Renal cortex interstitium (tissue), 15 donors: Measurements from ENCODE around the gene FAM78A. TPM values are rescaled to one million over a fixed set of nuclear protein-coding genes. Genes with fewer than 3 reads are reported as not detected.

Experiments
- DNase-seq, 11 donors: peaks; one replicate each; pipeline ENCODE4 v3.0.0-alpha.2; 2013; ENCODE audit warnings: low read depth in 9 of 11, low spot score in 4 of 11; ENCODE audit errors: extremely low read depth in 1 of 11
- long read RNA-seq, 16 experiments: transcript quantifications; one replicate each; lab custom pipeline, GENCODE V29; 2026
- polyA plus RNA-seq, 3 donors: library from polyadenylated mRNA; unstranded; fragments of 120-200 nt; gene quantifications; one replicate each; pipeline ENCODE4 v1.2.1, GENCODE V29; 2013; ENCODE audit not compliant: insufficient read length in 3 of 3

FAM78A gene, protein sequence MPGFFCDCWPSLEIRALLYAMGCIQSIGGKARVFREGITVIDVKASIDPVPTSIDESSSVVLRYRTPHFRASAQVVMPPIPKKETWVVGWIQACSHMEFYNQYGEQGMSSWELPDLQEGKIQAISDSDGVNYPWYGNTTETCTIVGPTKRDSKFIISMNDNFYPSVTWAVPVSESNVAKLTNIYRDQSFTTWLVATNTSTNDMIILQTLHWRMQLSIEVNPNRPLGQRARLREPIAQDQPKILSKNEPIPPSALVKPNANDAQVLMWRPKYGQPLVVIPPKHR
- 1 to 10 TPM; 2.5 to 4.3 (median 2.6) TPM for polyA plus RNA-seq
- long read RNA-seq, donor 1, partial matches to known transcripts = 0 of 1 reads
- long read RNA-seq, donor 1, other reads (novel, unspliced or antisense) = 0 of 1 reads
- long read RNA-seq, donor 2, partial matches to known transcripts = 0 of 1 reads
- long read RNA-seq, donor 2, other reads (novel, unspliced or antisense) = 0 of 1 reads
- long read RNA-seq, donor 3, partial matches to known transcripts = 0 of 3 reads
- long read RNA-seq, donor 3, other reads (novel, unspliced or antisense) = 0 of 3 reads
- long read RNA-seq, donor 4, partial matches to known transcripts = 0 of 1 reads
- long read RNA-seq, donor 4, other reads (novel, unspliced or antisense) = 0 of 1 reads
- long read RNA-seq, donor 5 = 0 reads
- long read RNA-seq, donor 6 = 0 reads
- long read RNA-seq, donor 7, partial matches to known transcripts = 0 of 4 reads
- long read RNA-seq, donor 7, other reads (novel, unspliced or antisense) = 0 of 4 reads
- long read RNA-seq, donor 8, partial matches to known transcripts = 166 of 175 reads
- long read RNA-seq, donor 8, other reads (novel, unspliced or antisense) = 7 of 175 reads
- long read RNA-seq, donor 9 = 0 reads
- long read RNA-seq, donor 10 = 0 reads
- long read RNA-seq, donor 11 = 0 reads
- long read RNA-seq, donor 12, partial matches to known transcripts = 0 of 1 reads
- long read RNA-seq, donor 12, other reads (novel, unspliced or antisense) = 0 of 1 reads
- long read RNA-seq, donor 13 = 0 reads
- long read RNA-seq, donor 14, partial matches to known transcripts = 34 of 34 reads
- long read RNA-seq, donor 14, other reads (novel, unspliced or antisense) = 0 of 34 reads
- long read RNA-seq, donor 15, partial matches to known transcripts = 0 of 1 reads
- long read RNA-seq, donor 15, other reads (novel, unspliced or antisense) = 0 of 1 reads
- long read RNA-seq, donor 16, partial matches to known transcripts = 0 of 1 reads
- long read RNA-seq, donor 16, other reads (novel, unspliced or antisense) = 0 of 1 reads

DNA sequence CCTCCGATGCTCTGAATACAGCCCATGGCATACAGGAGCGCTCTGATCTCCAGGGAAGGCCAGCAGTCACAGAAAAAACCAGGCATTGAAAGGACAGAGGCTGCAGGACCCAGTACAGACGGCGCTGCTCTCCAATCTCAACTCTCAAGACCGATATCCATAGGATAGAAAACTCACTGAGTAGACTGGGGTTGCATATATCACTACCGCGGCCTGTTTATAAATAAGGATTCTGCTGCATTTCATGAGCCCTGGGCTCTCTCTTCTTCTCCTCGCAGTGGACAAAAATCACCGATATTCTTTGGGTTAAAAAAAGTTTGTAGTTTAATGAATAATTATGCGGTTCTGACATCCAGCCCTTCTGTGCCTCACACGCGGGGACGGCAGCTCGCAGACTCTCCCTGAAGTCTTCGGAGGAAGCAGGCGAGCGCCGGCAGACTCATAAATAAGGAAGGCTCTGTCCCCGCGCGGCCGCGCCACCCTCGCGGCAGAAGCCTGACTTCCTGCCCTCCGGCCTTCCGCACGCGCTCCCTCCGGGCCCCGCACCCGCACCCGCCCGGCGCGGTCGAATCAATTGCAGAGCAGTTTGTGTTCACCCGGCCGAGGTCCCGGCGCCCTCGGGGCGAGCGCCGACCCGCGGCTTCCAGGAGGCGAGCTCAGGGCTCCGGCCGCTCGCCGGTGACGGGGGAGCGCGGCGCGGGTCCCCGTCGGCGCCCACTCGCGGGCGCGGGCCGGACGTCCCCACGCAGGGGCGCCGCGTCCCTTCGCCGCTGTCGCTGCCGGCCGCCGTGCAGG is at the start of gene FAM78A:
Gene FAM78A (minus strand): TSS at position 417 of the 795 bp plus-strand sequence. CDS start 331 bp downstream, at position 86.
- DNase-seq = no peak

DNA sequence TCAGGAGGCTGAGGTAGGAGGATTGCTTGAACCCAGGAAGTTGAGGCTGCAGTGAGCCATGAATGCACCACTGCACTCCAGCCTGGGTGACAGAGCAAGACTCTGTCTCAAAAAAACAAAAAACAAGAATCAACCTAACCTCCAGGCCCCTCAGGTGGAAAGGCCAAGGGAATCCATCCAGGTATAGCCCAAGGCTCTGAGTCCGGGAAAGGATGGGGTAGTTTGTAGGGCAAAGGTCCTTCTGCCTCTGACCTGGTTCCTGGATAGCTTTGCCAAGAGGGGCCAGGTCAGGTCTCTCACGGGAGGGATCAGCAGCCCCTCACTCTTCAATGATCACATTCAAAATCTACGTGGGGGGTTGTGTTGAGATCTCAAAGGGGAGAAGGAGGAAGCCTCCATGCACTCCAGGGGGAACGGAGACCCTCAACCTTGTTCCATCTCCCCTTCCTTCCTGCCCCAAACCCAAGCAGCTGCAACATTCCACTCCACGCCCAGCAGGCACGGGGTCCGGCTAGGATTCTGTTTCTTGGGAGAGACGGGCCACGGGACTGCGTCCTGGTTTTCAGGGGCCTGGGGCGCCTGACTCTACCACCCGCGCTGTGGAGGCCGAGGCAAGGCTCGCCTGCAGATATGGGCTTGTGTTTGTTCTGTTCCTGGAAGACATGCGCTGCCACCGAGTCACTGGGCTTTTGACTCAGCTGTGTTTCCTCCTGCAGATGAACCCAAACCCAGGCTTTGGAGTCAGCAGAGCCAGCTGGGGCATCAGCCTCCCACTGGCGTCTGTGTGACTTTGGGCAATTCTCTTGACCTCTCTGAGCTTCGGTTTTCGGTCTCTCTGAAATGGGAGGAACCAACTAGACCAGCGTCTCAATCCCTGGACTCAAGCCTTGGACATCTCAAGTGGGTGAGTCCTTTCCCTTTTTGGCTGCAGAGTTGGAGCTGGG is 48.7 kb upstream of the FAM78A start:
- DNase-seq = no peak

DNA sequence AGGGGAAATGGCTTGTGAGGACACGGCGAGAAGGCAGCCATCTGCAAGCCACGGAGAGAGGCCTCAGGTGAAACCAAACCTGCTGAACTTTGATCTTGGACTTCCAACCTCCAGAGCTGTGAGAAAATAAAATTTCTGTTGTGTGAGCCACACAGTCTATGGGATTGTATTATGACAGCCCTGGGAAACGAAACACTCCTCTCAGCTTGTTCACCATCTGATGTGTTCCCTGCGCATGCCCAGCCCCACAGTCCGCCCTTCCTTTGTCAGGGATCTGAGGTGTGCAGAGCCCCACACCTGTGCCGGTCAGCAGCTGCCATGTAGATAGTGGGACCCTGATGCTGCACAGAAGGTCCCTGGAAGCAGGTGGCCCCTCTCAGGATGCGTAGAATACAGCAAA is 47.3 kb upstream of the FAM78A start:
- no peak for DNase-seq

DNA sequence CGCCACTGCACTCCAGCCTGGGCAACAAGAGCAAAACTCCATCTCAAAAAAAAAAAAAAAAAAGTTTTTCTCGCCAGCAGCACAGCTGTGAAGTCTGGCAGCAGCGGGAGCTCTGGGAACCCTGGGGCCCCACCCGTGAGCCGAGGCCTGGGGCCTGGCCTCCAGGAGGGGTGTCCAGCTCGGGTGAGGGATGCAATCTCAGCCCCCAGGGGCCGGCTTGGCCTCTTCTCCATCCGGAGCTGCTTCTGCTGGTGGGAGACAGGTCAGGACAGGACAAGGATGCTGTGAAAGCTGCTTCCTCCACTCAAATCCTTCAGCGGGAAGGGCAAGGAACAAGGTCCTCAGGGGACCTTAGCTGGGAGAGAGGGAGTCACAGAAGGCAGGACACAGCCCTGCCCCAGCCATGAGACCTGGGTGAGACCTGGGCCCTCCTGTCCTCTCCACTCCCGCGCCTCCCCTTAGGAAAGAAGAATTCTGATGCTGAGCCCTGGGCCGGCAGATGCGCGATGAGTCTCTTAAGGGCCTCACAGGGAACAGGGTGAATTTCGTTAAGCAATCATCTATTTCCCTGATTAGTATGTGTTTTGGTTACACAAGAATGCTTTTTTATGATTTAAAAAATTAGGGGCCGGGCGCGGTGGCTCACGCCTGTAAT is 43.8 kb upstream of the FAM78A start:
- no peak for DNase-seq

DNA sequence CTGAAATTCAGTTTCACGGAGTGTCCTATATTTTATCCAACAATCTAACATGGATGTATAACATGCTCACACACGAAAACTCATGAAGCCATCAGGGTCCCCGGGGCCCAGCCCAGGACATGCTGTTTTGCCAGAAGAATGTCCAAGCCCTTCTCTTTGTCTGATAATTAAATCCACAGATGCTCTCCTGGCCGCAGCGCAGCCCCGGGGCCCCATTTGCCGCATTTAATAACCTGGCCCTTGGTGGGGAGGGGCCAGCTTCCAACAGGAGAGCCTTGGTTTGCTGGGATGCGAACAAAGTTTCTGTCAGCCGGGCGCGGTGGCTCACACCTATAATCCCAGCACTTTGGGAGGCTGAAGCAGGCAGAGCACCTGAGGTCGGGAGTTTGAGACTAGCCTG is 43.2 kb upstream of the FAM78A start:
- no peak for DNase-seq

DNA sequence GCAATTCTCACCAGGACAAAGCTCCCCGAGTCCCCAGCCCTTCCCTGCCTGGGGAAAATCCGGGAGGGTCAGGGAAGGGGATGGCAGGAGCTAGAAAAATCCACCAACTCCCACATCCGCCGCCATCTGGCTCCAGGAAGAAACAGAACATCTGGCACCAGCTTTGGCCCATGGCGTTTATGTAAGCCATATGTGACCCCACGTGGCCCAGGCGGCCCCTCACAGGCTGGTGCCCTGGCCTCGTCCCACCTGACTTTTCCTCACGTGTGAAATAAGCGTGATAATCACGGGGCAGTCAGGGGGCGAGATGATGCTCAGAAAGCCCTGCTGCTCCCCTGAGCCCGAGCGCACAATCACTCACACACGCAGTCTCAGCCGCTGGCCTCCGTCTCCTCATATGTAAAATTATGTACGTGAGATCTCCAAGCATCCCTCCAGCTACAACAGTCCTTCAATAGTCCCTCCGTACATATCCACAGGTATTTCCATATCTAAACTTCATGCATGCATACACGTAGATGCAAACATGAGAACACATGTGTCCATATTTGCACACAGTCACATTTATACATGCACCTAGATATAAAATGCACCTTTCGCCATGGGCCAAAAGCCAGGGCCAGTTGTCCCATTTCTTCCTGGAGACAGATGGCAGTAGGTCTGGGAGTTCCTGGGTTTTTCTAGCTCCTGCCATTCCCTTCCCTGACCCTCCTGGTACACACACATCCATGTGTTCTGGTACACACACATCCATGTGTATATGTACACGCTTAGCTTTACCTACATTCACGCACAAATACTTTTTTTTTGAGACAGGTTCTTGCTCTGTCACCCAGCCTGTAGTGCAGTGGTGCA is 42.1 kb upstream of the FAM78A start:
- DNase-seq = no peak

DNA sequence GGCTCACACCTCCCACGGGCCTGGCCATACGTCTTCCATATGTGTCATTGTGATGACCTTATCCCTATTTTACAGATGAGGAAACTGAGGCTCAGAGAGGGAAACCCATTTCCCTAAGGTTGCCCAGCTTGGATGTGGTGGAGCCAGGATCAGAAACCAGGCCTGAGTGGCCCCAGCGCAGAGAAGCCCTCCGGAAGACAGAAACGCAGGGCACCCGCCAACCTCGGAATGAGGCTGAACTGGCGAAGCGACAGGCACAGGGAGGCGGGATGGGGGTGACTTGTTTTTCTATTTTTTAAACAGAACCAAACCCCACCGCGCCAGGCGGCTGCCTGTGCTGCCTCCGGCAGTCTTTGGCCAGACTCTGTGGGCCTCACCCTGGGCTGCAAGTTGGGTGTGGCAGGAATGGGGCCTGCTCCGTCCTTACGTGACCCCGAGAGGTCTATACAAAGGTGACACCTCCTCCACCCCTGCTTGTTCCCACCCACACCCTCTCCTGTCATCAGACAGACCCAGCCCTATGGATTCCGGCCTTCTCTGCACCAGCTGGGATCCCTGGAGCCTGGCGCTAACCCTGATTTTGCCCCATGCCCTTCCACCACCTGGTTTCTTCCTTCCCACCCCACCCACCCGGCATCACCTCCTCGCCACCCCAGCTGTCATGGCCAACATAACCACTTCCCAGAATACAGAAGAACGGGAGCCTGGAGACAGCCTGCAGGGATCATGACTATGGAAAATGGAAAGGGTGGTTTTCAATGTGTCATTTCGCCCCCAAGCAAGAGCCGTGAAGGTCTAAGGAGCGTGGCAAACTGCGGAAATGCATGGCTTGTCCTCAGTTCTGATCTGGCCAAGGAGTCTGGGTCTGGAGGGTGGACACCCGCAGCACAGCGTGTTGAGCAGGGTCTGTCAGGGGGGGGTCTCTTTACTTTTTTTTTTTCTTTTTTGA is 36.8 kb upstream of the FAM78A start:
- DNase-seq = no peak

DNA sequence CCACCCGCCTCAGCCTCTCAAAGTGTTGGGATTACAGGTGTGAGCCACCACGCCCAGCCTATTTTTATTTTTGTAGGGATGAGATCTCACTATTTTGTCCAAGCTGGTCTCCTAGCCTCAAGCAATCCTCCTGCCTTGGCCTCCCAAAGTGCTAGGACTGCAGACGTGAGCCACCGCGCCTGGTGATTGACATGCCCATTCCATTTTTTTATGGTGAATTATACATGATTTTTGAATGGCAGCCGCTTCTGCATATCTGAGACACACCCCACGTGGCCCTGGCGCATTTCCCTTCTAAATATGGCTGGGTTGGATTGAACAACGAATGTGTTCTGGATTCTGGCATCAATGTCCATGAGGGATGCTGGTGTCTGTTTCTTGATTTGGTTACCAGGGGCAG is 35.9 kb upstream of the FAM78A start:
- no peak for DNase-seq

DNA sequence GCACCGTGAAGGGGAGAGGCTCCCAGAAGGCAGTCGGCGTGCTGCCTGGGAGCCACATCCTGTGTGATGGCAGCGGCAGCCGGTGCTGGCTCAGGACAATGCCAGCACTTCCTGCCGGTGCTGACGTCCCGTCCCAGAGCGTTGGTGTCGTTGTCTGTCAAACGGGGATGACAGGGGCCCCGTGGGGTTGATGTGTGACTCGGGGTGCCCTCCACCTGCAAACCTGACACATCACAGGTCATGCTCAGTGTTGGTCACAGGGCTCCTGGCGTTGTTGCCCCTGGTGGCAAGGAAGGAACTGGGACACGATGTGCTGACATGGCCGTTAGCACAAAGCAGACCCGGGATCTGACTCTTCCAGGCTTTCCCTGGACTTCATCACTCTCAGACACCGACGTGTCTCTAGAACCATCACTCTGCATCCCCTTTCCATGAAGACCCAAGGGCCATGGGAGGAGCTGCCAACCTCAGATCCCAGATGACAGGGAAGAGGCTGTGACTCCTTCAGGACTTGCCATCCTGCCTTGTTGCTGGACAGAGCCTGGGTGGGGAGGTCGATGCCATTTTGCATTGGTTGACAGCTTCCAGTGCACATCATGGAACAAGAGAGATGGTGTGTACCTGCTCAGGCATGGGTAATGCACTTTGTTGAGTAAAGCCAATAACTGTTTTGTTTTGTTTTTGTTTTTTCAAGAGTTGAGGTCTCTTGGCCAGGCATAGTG is 34.7 kb upstream of the FAM78A start:
- DNase-seq = no peak

DNA sequence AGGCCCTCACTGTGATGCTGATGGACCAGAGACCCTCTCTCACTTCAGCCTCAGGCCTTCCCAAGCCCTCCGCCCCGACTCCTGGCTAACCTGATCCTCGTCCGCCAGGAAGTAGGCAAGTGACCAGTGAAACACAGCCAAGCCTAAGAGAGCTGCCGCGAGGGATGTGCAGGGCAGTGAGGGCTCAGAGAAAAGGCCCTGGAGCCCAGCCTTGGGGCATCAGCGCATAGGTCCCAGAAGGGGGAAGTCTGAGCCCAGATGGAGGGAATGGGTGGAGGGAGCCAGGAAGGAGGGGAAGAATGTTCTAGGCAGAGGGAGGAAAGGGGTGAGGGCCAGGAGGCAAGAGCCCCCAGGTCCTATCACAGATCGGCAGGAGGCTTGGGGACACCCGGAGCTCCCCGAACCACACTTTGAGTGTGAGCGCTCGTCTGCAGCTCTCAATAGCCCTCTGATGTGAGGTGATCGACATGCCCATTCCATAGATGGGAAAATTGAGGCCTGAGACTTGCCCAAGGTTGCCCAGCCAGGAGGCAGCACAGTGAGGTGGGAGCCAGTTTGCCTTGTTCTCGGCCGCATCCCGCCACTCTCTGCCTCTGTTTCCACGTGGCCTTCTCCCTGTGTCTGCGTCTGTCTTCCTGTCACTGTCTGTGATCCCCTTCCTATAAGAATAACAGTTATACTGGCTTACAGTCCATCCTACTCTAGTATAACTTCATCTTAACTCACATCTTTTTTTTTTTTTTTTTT is 33.4 kb upstream of the FAM78A start:
- no peak for DNase-seq

DNA sequence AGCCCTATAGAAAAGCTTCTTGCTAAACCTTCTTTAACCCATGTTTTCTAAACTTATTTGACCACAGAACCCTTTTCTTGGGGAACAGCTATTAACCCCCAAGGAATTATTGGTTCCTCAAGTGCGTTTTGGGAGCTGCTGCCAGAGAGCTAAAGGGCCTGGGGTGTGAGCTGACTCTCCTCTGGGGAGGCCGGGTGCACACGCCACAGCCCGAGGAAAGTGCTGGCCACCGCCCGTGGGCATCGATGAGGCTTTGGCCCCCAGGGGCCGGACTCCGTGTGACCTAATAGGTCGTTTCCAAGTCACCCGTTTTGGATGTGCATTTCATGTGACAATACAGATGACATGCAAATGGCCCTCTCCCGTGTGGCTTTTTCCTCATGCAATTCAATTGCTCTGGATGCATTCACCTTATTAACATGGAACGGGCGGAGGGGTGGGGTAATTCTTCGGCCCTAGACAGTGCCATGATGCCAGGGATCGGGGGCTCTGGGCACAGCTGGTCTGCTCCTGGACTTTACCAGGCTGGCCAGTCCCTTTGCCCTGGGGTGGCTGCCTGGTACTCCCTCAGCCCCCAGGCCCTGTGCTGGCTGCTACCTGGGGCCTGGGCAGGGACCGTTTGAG is 32.7 kb upstream of the FAM78A start:
- no peak for DNase-seq

DNA sequence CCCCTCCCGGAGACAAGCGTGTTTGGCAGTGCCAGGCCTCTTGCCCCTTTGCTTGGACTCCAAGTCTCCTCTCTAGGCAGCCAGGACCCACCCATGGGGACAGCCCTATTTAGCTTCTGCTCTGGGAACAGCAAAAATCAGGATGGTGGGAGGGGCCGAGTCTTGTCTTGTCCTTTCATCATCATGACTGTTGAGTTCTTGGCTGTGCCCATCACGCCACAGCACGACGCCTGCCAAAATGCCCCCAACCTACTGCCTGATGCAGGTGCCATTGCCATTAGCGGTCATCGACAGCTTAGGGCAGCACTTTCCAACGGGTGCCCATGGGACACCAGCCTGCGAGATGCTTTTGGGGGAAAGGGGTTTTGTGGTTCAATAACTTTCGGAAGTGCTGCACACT is 32.1 kb upstream of the FAM78A start:
- no peak for DNase-seq

DNA sequence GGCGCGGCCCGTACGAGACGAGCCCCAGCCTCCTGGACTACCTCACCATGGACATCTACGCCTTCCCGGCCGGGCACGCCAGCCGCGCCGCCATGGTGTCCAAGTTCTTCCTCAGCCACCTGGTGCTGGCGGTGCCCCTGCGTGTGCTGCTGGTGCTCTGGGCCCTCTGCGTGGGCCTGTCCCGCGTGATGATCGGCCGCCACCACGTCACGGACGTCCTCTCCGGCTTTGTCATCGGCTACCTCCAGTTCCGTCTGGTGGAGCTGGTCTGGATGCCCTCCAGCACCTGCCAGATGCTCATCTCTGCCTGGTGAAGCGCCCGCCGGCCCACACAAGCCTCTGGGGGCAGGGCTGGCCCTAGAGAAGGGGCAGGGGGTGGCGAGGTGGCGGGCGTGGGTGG is 31.7 kb upstream of the FAM78A start:
- DNase-seq = no peak
